Keratinocyte (primary cell): ENCODE measurements around the gene CLEC18A. TPM values are rescaled to one million over a fixed set of nuclear protein-coding genes. Genes with fewer than 3 reads are reported as not detected.

Experiments used
- DNase-seq: peaks from one replicate; pipeline ENCODE4 v3.0.0-alpha.2; 2011; ENCODE audit warnings: low read depth, missing footprints, low spot score
- FAIRE-seq: peaks from 2 replicates; lab custom pipeline; 2011; peaks lifted over from hg19 to GRCh38; lab: Jason Lieb, UNC
- H2AFZ ChIP-seq: 2 replicates; pipeline ENCODE4 v1.6.0; 2012; ENCODE audit warnings: low read length, control low read depth, inconsistent platforms; ENCODE audit not compliant: control insufficient read depth
- H3K27ac ChIP-seq: 2 replicates; pipeline ENCODE4 v1.5.1; 2011; ENCODE audit warnings: low read length; ENCODE audit not compliant: control insufficient read depth, insufficient read depth
- H3K27me3 ChIP-seq: 3 replicates; pipeline ENCODE4 v1.6.0; 2011; ENCODE audit warnings: low read length; ENCODE audit not compliant: control insufficient read depth, insufficient read depth; ENCODE audit errors: extremely low read depth
- H3K36me3 ChIP-seq, 2 experiments: 2 replicates in 1 of 2; 3 replicates in 1 of 2; pipeline ENCODE4 v1.5.1; 2011; ENCODE audit warnings: low read length in 2 of 2, mild to moderate bottlenecking in 1 of 2; ENCODE audit not compliant: control insufficient read depth in 2 of 2, insufficient read depth in 2 of 2; ENCODE audit errors: extremely low read depth in 1 of 2
- H3K4me1 ChIP-seq: 3 replicates; pipeline ENCODE4 v1.5.1; 2011; ENCODE audit warnings: low read length; ENCODE audit not compliant: control insufficient read depth, insufficient read depth; ENCODE audit errors: extremely low read depth
- H3K4me2 ChIP-seq: 3 replicates; pipeline ENCODE4 v1.6.0; 2011; ENCODE audit warnings: low read depth, low read length; ENCODE audit not compliant: control insufficient read depth, insufficient read depth; ENCODE audit errors: extremely low read depth
- H3K4me3 ChIP-seq, 3 experiments: fragments of 200-600 bp in 1 of 3; sonication (generic) in 1 of 3; 2 replicates in 2 of 3; 3 replicates in 1 of 3; pipeline ENCODE4 v1.5.1; 2011 to 2016; ENCODE audit warnings: low read length in 3 of 3, mild to moderate bottlenecking in 3 of 3, control low read depth in 2 of 3, inconsistent platforms in 1 of 3, low read depth in 1 of 3, mixed read lengths in 1 of 3, mixed run types in 1 of 3, moderate library complexity in 1 of 3; ENCODE audit not compliant: control insufficient read depth in 2 of 3, insufficient read depth in 2 of 3; ENCODE audit errors: extremely low read depth in 1 of 3
- H3K79me2 ChIP-seq: 2 replicates; pipeline ENCODE4 v1.6.0; 2012; ENCODE audit warnings: low read length; ENCODE audit not compliant: control insufficient read depth, insufficient read depth
- H3K9ac ChIP-seq: 3 replicates; pipeline ENCODE4 v1.6.0; 2011; ENCODE audit warnings: low read length; ENCODE audit not compliant: control insufficient read depth, insufficient read depth; ENCODE audit errors: extremely low read depth
- H3K9me1 ChIP-seq: 3 replicates; pipeline ENCODE4 v1.6.0; 2011; ENCODE audit warnings: low read length; ENCODE audit not compliant: control insufficient read depth, insufficient read depth; ENCODE audit errors: extremely low read depth
- H3K9me3 ChIP-seq: 2 replicates; pipeline ENCODE4 v1.5.1; 2012; ENCODE audit warnings: low read depth, low read length; ENCODE audit not compliant: control insufficient read depth
- H4K20me1 ChIP-seq: 3 replicates; pipeline ENCODE4 v1.6.0; 2011; ENCODE audit warnings: low read length; ENCODE audit not compliant: control insufficient read depth, insufficient read depth; ENCODE audit errors: extremely low read depth
- EZH2 ChIP-seq: IDR thresholded peaks from one replicate; pipeline ENCODE4 v1.6.1; 2012; ENCODE audit warnings: inconsistent platforms, mild to moderate bottlenecking, low read length, moderate library complexity
- dilution Hi-C: fragments of 300-500 bp; cut with MboI; formaldehyde crosslinking; loops from one replicate; pipeline ENCODE4 v1.7.0; 2020; ENCODE audit warnings: low sequenced_read_pairs; ENCODE audit not compliant: extremely low pct_ligation_motif_present
- polyA plus RNA-seq, 5 experiments: library from polyadenylated mRNA; depleted of rRNA in 3 of 5; stranded (reverse) in 3 of 5; stranded (forward) in 1 of 5; unstranded in 1 of 5; fragments of >200 nt; gene quantifications; 1 replicate in 1 of 5; 2 replicates in 3 of 5; 3 replicates in 1 of 5; pipeline versions ENCODE4 v1.2.1 to v1.2.3, GENCODE V29; 2011 to 2012; ENCODE audit warnings: missing spikeins in 2 of 5, low read depth in 1 of 5, low replicate concordance in 1 of 5
- TF ChIP-seq, protein P1 (sequence below), 3 experiments: IDR thresholded peaks in 1 of 3; conservative IDR thresholded peaks in 1 of 3; optimal IDR thresholded peaks in 1 of 3; 2 replicates in 2 of 3; 3 replicates in 1 of 3; pipeline versions ENCODE3 to v1.5.1; 2011; ENCODE audit warnings: low read length in 3 of 3, mild to moderate bottlenecking in 3 of 3, moderate library complexity in 2 of 3, control low read depth in 1 of 3, inconsistent platforms in 1 of 3; ENCODE audit not compliant: insufficient read depth in 2 of 3; ENCODE audit errors: extremely low read depth in 1 of 3

Gene CLEC18A
- polyA plus RNA-seq, 1 donor (not counting 4 experiments of a cell fraction or from before 2014, with no cell fraction given) = 0.14 TPM

GRCh38 chr16:69935278-69935711 lies 15.8 kb upstream of the CLEC18A start:
- no peak for FAIRE-seq
- Histone ChIP-seq H3K27ac (no peak overlapping the region), H3K4me1 (no peaks in the 10 kb centered on the region), H4K20me1 (no peaks in the 10 kb centered on the region), H3K9ac (no peak overlapping the region), H3K9me1 (no peaks in the 10 kb centered on the region), H2AFZ (no peak overlapping the region), H3K9me3 (no peaks in the 10 kb centered on the region), H3K36me3 (peaks cover 6 to 31% of the 10 kb centered on the region in 2 experiments), H3K27me3 (no peaks in the 10 kb centered on the region), H3K4me2 (no peak overlapping the region), H3K79me2 (no peaks in the 10 kb centered on the region), H3K4me3 (no peak overlapping the region)
- DNase-seq = no peak
- dilution Hi-C loops = no loop called here
- TF ChIP-seq EZH2 = no peak
- TF ChIP-seq, protein P1, sequence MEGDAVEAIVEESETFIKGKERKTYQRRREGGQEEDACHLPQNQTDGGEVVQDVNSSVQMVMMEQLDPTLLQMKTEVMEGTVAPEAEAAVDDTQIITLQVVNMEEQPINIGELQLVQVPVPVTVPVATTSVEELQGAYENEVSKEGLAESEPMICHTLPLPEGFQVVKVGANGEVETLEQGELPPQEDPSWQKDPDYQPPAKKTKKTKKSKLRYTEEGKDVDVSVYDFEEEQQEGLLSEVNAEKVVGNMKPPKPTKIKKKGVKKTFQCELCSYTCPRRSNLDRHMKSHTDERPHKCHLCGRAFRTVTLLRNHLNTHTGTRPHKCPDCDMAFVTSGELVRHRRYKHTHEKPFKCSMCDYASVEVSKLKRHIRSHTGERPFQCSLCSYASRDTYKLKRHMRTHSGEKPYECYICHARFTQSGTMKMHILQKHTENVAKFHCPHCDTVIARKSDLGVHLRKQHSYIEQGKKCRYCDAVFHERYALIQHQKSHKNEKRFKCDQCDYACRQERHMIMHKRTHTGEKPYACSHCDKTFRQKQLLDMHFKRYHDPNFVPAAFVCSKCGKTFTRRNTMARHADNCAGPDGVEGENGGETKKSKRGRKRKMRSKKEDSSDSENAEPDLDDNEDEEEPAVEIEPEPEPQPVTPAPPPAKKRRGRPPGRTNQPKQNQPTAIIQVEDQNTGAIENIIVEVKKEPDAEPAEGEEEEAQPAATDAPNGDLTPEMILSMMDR (optimal IDR thresholded peaks at IDR 0.05 in 1 of 3, IDR thresholded peaks at IDR 0.05 in 1 of 3, conservative IDR thresholded peaks at IDR 0.05 in 1 of 3; ENCODE audit: extremely low read depth in 1 of 3, insufficient read depth in 2 of 3, low read length in 3 of 3) = no peak

GRCh38 chr16:69935740-69936139 lies 15.4 kb upstream of the CLEC18A start:
- TF ChIP-seq, protein P1 (optimal IDR thresholded peaks at IDR 0.05 in 1 of 3, IDR thresholded peaks at IDR 0.05 in 1 of 3, conservative IDR thresholded peaks at IDR 0.05 in 1 of 3; ENCODE audit: extremely low read depth in 1 of 3, insufficient read depth in 2 of 3, low read length in 3 of 3) = no peak
- no peak for TF ChIP-seq EZH2
- H3K36me3 ChIP-seq = peaks cover 6 to 33% of the 10 kb centered on the region in 2 experiments

More at GRCh38 chr16:69935740-69936139, 15.4 kb upstream of the CLEC18A start:
- H3K9me1 ChIP-seq = no peaks in the 10 kb centered on the region
- dilution Hi-C loops = no loop called here
- H3K27ac ChIP-seq = no peak overlapping the region
- H3K9ac ChIP-seq = no peak overlapping the region
- H3K4me3 ChIP-seq = no peak overlapping the region
- no peak for DNase-seq
- H3K4me1 ChIP-seq = no peaks in the 10 kb centered on the region
- FAIRE-seq = no peak
- no peaks in the 10 kb centered on the region for H3K79me2 ChIP-seq
- no peak overlapping the region for H3K4me2 ChIP-seq
- no peaks in the 10 kb centered on the region for H4K20me1 ChIP-seq
- H3K27me3 ChIP-seq = no peaks in the 10 kb centered on the region
- H2AFZ ChIP-seq = no peak overlapping the region
- no peaks in the 10 kb centered on the region for H3K9me3 ChIP-seq
